HG02588 (cell line): ENCODE data around the gene FYTTD1.
A peak's percentile ranks its signal among the peaks of the same experiment; 100 is the strongest.

Source experiments
- ATAC-seq: cut with Tn5 transposase; IDR thresholded peaks from one replicate; pipeline ENCODE4 v1.9.1; 2021; ENCODE audit warnings: mild to moderate bottlenecking, moderate library complexity; ENCODE audit not compliant: unreplicated experiment

Gene FYTTD1

DNA sequence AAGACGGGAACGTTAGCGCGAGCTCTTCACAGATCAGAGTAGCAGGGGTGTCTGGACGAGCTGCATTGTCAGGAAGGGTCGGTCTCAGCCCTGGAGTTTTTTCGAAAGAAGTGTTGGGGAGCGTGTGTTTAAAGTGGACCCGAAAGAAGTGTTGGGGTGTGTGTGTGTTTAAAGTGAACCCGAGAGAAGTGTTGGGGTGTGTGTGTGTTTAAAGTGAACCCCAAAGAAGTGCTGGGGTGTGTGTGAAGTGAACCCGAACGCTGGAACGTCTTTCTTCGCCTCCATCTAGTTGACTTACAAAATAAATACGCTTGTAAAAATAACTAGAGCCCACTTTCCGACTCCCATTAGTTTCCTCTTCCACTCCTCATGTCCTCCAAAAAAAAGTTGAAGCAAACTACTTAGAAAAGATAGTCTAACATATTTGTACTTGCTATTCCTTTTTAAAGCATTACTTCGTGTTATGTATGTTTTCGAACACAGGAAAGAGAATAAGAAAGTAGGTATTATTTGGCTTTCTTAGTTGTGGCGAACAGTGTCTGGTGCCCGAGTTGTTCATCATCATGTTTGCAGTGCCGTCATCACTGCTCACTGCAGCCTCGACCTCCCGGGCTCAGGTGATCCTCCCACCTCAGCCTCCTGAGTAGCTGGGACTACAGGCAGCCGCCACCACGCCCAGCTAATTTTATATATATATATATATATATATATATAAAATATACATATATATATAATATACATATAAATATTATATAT is 42.4 kb downstream of the FYTTD1 start:
- peak; percentile 15 for ATAC-seq

DNA sequence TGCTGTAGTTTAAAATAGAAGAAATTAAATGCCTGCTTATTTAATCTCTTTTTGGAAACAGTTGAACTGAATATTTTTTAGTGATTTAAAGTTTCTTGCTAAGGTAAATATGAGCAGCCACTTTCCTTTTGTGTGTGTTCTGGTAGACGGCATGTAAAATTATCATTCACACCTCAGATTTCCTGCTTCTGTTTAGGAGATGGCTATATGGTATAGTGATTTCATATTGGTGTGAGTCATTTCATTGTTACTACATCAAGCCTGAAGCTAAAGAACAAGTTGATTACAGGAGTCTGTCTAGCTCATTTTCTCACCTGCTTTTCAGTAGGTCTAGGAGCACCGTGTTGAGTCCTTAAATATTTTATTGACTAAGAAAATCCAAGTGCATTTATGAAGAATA is 43.6 kb downstream of the FYTTD1 start:
- ATAC-seq, result no peak

DNA sequence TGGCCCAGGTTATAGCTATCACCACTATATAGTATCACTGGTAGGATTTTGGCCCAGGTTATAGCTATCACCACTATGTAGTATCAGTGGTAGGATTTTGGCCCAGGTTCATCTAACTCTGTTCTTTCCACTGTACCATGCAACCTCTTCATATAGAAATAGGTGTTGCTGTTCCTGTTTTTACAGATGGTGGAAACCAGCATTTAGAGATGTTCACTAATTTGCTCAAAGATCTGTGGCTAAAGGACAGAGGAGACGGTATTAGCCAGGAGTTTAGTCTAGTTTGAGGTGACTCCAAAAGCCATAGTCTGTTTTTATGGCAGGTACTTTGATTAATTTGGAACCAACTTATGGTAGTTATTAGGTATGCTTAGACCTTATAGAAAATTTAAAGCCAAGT is 44.4 kb downstream of the FYTTD1 start:
- no peak for ATAC-seq

DNA sequence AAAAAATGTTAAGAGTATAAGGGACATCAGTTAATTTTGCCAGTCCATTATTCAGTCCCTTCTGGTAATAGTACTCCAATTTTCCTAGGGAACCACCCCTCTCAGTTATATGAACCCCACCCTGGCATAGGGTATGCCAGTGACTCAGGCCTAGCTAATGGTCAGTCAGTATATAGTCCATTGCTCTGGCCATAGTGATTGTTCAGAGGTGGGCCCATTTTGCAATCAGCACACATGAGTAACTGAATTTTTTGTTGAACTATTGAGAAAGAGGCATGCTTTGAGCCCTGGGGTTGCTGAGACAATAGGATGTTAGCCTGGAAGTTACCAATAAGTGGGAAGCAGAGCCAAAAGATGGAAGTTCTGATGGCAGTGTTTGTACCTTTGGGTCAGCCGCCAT is 45.5 kb downstream of the FYTTD1 start:
- no peak for ATAC-seq

DNA sequence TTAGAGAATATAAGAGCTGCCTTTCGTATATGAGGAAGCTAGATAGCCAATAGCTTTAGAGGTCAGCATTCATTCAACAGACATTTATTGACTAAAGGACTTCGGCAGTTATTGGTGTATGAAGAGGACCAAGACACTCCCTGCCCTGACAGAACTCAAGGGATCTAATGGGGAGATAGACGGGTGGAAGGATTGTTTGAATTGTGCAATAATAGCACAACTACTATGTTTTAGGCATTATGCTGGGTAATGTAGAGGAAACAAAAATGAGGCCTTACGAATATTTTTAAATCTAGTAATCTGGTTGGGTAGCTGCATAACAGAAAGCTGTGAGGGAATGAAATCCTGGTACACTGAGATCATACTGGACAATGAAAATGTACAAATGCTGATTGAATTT is 46.4 kb downstream of the FYTTD1 start:
- ATAC-seq, result no peak

DNA sequence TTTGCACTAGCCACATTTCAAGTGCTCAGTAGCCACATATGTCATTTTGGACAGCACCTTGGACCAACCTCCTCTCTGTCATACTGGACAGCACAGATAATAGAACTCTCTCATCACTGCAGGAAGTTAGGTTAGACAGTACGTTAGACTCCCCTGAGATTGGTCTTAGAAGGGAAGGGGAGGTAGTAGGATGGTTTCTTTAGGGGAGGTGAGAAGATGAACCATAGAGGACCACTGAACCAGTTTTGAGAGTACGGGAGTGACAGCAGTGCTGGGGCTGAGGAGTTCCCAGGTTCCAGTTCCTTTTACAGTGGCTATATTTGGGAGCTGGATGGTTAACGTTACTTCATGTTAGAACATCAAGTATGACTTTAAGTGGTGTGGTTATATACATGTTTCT is 49.2 kb downstream of the FYTTD1 start:
- ATAC-seq, result no peak

DNA sequence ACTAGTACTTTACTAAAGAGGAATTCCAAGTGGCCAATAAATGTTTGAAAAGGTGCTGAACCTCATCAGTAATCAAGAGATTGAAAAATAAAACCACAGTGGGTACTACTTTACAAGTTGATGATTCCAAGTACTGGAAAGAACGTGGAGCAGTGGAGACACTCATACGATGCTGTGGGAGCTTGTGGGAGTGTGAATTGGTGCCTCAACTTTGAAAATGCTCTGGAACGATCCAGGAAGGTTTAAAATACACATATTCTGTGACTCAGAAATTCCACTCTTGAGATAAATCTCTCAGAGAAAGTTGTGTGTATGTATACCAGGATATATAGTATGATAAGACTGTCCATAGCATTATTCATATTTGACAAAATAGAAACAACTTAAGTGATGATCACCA is 50.7 kb downstream of the FYTTD1 start:
- no peak for ATAC-seq

DNA sequence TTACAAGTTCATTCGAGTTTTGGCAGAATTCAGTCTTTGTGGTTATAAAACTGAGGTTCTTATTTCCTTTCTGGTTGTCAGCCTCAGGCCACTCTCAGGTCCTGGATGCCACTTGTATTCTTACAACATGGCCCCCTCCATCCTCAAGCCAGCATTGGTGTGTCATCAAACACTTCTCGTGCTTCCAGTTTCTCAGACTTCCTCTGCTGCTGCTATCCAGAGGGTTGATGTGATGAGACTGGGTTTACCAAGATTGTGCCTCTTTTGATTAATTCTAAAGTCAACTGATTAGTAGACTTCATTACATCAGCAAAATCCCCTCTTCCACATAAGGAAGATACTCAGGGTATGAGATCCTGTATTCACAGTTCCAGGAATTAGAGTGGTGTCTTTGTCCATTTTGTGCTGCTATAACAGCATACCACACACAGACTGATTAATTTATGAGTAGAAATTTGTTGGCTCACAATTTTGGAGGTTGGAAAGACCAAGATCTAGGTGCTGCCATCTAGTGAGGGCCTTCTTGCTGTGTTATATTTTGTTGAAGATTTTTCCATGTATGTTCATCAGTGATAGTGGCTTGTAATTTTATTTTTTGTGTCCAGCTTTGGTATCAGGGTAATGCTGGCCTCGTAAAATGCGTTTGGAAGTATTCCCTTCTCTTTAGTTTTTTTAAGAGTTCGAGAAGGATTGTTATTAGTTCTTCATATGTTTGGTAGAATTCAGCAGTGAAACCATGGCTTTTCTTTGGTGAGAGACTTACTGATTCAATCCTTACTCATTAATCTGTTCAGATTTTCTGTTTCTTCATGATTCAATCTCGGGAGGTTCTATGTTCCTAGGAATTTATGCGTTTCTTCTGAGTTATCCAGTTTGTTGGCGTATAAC is 52.5 kb downstream of the FYTTD1 start:
- no peak for ATAC-seq

DNA sequence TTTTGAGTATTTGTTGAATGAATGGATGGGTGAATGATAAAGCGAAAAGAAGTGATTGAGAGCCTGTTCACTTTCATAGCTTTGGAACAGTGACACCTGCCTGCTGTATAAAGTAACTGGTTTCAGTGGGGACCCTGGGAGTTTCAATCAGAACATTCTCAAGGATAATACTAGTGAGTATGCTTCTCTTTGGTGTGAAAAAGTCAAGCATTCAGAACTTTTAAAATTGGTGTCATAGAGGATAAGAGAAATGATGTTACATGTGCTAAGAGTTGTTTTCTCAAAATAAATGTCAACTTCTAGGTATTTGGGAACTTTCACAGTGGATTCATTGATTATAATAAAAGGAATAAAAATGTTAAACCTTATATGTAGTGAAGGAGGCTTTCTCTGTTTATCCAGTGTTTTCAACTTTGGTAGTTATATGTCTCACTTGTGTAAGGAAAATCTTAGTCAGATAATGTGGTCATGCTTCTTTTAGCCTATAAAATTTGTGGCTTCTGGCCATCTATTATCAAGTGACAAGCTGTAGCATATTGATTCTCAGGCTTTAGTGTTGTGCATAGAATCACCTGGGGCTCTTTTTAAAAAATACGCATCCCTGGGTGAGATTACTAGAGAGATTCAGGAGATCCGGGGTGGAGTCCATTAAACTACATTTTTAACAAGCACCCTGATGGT is 53.2 kb downstream of the FYTTD1 start:
- ATAC-seq, result no peak

DNA sequence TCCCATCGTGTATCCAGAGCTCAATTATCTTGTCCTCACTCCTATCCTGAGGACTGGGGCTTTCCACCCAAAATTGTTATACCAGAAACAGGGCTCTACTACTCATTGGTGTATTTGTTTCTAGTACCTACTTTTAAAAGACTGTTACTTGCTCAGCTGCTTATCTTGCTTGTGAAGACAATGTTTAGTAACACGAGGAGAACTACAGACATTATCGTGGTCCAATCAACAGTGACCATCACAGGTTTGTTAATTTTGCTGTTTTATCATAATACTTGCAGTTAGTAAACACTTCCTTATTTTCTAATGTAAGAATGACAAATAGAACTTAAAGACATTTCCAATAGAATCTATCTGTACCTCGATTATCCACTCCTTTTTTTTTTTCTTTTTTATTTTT is 54.8 kb downstream of the FYTTD1 start:
- ATAC-seq, result no peak

DNA sequence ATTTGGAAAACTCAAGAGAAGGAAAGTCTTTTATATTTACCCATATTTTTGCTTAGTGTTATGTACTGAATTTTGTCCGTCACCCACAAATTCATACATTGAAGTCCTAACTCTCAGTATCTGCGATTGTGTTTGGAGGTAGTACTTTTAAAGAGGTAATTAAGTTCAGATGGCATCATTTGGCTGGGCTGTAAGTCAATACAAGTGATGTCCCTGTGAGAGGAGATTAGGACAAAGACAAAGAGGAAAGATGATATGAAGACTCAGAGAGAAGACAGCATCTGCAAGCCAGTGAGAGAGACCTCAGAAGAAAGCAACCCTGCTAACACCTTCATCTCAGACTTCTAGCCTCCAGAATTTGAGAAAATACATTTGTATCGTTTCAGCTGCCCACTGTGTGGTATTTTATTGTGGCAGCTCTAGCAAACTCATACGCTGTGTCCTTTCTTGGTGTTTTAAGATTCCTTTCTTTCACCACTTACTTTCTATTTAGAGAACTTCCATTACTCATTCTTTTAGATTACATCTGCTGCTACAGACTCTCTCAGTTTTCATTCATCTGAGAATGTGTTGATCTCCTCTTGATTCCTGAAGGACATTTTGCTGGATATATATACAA is 58.4 kb downstream of the FYTTD1 start:
- no peak for ATAC-seq

DNA sequence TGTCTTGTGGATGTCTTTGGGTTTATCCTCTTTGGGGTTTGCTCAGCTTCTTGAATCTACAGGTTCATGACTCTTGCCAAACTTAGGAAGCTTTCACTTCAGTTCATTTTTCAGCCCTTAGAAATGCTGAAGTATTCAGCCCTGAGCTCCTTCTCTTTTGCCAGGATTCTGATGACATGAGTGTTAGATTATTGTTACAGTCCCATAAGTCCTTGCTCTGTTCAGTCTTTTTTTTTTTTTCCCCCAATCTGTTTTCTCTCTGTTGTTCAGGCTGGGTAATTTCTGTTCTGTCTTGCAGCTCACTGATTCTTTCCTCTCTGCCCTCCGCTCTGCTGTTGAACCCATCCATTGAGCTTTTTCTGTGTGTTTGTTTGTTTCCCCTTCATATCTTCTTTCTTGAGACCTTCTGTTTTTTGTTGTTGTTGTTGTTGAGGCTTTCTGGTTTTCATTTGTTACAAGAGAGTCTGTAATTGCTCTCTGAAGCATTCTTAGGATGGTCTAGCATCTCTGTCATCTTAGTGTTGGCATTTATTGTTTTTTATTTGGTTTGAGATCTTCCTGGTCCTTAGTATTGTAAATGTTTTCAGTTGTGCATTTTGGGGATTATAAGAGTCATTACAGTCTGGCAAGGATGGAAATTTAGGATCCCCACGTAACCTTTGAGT is 59.8 kb downstream of the FYTTD1 start:
- no peak for ATAC-seq

DNA sequence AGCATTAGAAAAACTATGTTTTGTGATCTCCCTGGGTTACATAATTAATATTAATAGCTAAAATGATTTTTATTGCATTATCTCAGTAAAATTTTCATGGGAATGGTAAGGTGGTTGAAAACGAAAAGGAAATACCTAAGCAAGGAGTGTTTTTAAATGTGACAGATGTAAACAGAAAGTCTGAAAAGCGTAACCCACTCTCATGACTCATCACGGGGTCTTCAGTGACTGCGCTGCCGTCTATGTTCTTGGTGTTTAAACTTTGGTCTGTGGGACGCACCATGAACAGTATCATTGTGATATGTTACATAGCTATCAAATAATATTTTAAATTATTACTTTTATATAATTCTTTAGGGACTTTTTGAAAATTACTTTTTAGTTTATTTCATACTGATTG is 61.2 kb downstream of the FYTTD1 start:
- no peak for ATAC-seq

DNA sequence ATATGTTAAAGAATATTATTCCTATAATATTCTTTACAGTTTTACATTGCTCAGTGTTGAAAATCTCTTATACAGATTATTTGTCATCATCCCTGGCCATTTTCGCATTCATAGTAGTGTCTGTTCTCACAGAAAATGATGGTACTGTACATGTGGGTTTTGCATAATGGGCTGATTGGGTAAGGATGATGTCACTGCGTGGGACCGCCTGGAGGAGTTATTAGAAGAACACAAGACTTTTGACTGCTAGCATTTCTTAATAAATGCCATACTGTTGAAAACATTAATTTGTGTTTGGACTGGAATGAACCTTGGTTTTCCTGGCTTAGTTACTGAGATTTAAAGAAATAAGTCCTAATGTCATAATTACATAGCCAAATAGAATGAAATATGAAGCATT is 61.7 kb downstream of the FYTTD1 start:
- ATAC-seq, result no peak

DNA sequence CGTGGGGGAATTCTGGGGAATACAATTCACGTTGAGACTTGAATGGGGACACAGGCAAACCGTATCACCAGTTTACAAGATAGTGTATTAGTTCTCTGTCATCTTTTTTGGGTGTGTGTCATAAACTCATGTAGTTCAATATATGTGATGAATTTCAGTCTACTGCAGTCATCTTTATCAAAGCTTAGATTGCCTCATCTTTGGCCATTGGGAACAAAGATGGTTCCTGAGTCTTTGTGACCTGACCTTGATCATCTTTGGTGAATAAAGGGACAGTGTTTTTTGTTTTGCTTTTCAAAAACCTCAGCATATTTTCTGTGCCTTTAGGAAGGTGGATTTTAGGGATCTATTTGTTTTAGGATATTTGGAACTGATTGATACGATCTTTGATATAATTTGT is 64.7 kb downstream of the FYTTD1 start:
- no peak for ATAC-seq

DNA sequence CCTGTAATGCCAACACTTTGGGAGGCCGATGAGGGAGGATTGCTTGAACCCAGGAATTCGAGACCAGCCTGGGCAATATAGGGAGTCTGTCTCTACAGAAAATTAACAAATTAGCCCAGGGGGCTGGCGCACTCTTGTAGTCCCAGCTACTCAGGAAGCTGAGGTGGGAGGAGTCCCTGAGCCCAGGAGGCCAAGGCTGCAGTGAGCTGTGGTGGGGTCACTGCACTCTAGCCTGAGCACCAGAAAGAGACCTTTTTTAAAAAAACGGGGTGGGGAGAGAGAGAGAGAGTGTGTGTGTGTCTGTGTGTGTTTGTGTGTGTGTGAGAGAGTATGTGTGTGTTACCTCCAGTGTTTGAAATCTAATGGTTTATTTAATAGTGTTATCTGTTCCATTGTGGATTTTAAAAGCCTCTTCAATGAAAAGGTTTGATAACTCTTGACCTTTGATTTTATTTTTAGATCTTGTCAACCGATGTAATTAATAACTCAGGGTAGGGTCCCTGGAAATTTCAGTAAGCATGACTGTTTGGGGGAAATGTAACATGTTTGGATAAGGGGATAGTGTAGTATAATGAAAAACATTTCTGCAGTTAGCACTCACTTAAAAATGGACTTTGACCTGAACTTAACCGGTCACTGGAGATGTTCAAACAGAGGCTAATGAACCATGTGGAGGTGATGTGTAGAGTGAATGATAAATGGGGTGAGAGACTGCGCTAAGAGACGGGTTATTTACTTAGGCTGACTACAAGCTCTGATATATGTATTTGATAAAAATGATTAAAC is 71.1 kb downstream of the FYTTD1 start:
- ATAC-seq, result no peak

DNA sequence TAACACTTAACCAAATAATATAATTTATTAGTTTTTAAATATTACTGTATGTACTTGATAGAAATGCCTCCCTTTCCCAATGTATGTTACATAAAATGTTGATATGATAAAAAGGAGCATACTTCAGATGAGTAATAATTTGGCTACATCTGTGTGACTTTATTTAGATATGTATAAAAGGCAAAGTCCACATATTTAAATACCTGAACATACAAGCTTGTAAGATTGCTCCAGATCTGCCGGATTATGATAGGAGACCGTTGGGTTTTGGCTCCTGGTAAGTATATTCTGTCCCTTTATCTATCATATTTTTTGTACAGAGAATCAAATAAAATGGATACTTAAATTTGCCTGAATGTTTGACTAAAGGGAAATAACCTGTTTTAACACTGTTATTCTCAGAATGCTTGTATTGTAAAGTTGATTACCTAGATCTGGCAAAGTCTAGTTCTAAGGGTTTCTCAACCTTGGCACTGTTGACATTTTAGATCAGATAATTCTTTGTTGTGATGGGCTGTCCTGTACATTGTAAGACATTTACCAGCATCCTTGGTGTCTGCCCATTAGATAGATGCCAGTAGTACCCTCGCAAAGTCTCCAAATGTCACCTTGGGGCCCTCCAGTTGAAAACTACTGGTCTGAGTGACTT is 79.8 kb downstream of the FYTTD1 start:
- no peak for ATAC-seq

DNA sequence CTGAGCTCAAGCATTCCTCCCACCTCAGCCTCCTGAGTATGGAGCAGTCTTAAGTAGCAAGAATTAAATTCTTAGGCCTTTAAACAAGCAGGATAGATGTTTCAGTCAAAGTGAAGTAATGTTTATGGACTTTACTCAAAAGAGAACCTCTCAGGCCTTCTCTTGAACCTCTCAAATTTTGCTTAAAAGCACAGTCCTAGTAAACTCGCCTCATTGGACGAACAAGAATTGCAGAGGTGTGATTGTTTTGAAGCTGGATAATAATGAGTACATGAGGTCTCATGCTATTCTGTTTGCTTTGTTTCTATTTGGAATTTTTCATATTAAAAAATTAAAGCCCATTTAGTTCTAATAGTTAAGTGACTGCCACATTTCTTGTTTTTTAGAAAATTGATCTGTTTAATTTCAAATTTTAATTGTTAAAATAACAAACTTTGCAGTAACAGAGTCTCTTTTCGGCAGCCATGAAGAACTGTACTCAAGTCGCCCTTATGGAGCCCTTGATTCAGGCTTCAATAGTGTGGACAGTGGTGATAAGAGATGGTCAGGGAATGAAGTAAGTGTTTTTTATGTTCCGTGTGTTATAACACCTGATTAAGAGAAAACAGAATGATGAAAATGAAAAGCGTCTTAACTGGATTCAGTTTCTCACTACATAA is 80.8 kb downstream of the FYTTD1 start:
- no peak for ATAC-seq

DNA sequence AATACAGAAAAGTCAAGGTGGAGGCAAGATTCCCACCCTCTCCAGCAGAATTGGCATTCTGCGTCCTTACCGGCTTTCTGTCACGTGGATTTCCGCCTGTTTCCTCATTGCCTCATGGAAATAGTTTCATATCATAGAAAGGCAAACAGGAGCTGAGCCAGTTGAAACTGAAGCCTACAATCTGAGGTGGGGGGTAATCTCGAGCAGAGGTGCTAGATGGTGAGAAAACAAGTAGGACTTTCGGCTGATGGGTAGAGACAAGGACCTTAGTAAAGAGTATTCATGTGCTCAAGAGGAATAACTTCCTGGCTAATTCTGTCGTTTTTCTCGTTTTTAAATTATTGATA is 81.3 kb downstream of the FYTTD1 start:
- no peak for ATAC-seq
